ENCODE results near the gene KIAA1958.

DNA sequence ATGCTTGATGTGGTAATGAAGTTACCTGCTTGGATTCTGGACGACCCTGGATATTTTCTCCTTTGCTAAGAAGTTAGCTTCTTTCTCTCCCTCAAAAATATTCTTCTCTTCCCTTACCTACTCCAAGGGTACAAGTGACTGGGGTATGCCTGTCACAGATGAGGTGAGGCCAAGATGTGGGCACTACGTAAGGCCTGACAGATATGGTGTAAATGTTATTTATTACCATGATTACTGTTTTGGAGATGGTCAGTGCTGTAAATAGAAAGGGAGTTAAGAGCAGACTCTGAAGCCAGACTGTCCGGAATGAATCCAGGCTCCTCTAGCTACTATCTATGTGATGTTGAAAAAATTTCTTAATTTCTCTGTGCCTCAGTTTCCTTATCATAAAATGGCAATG lies 1.1 kb upstream of the KIAA1958 start:
- TF ChIP-seq, protein P1, sequence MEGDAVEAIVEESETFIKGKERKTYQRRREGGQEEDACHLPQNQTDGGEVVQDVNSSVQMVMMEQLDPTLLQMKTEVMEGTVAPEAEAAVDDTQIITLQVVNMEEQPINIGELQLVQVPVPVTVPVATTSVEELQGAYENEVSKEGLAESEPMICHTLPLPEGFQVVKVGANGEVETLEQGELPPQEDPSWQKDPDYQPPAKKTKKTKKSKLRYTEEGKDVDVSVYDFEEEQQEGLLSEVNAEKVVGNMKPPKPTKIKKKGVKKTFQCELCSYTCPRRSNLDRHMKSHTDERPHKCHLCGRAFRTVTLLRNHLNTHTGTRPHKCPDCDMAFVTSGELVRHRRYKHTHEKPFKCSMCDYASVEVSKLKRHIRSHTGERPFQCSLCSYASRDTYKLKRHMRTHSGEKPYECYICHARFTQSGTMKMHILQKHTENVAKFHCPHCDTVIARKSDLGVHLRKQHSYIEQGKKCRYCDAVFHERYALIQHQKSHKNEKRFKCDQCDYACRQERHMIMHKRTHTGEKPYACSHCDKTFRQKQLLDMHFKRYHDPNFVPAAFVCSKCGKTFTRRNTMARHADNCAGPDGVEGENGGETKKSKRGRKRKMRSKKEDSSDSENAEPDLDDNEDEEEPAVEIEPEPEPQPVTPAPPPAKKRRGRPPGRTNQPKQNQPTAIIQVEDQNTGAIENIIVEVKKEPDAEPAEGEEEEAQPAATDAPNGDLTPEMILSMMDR (conservative IDR thresholded peaks at IDR 0.05; ENCODE audit: low read depth, low read length) = no peak
- TF ChIP-seq SMC3 (IDR thresholded peaks at IDR 0.05; ENCODE audit: low read depth, low read length) (no peak), POLR2A (IDR thresholded peaks at IDR 0.05; ENCODE audit: low read depth, low read length) (no peak), MAFK (IDR thresholded peaks at IDR 0.05; ENCODE audit: low read depth, low read length) (no peak), MXI1 (IDR thresholded peaks at IDR 0.05; ENCODE audit: borderline replicate concordance, low read depth, low read length) (no peak)
